Uterus (tissue), 2 donors: ENCODE measurements around the gene DCST1.

Experiments
- CTCF ChIP-seq, 4 experiments: fragments of 200-600 bp in 2 of 4; fragments of 450-650 bp in 2 of 4; sonication (generic) in 2 of 4; IDR thresholded peaks; one replicate each; pipeline ENCODE4 v1.5.1; 2016 to 2019; ENCODE audit warnings: antibody characterized with exemption in 4 of 4, mild to moderate bottlenecking in 2 of 4, moderate library complexity in 1 of 4
- POLR2A ChIP-seq, 2 donors: fragments of 450-650 bp; IDR thresholded peaks; one replicate each; pipeline ENCODE4 v1.6.1; 2016; ENCODE audit warnings: antibody characterized with exemption in 2 of 2, mild to moderate bottlenecking in 1 of 2, moderate library complexity in 1 of 2

GRCh38 chr1:155011004-155011416 lies 22.6 kb upstream of the DCST1 start:
- TF ChIP-seq CTCF (IDR thresholded peaks at IDR 0.05) (no peak), POLR2A (IDR thresholded peaks at IDR 0.05) (no peak)
